ENCODE results near the gene LRMDA.

DNA sequence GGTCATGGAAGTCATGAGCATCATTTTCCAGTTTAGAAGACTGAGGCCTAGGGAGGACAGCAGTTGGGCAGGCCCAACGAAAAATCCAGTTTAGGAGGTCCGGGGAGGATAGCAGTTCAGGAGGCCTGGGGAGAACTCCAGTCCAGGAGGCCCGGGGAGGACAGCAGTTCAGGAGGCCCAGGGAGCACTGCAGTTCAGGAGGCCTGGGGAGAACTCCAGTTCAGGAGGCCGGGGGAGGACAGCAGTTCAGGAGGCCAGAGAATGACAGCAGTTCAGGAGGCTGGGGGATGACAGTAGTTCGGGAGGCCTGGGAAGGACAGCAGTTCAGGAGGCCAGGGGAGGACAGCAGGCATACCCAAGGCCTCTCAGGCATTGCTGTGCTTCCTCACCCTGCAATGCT is 453.4 kb downstream of the LRMDA start:
- TF ChIP-seq, protein P1, sequence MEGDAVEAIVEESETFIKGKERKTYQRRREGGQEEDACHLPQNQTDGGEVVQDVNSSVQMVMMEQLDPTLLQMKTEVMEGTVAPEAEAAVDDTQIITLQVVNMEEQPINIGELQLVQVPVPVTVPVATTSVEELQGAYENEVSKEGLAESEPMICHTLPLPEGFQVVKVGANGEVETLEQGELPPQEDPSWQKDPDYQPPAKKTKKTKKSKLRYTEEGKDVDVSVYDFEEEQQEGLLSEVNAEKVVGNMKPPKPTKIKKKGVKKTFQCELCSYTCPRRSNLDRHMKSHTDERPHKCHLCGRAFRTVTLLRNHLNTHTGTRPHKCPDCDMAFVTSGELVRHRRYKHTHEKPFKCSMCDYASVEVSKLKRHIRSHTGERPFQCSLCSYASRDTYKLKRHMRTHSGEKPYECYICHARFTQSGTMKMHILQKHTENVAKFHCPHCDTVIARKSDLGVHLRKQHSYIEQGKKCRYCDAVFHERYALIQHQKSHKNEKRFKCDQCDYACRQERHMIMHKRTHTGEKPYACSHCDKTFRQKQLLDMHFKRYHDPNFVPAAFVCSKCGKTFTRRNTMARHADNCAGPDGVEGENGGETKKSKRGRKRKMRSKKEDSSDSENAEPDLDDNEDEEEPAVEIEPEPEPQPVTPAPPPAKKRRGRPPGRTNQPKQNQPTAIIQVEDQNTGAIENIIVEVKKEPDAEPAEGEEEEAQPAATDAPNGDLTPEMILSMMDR (IDR thresholded peaks at IDR 0.05): no peak
- no peak for TF ChIP-seq POLR2A (IDR thresholded peaks at IDR 0.05)

Data from adrenal gland (tissue), 5 donors.